GM18499 (cell line): Measurements from ENCODE around the gene DTX3.
"Not testable (repeated sequence)": the region's sequence is repeated elsewhere in the genome, so short reads cannot be mapped to it uniquely, and the experiment has no call there.

Source experiments
- ATAC-seq: cut with Tn5 transposase; IDR thresholded peaks from one replicate; pipeline ENCODE4 v1.9.1; 2021; ENCODE audit warnings: moderate number of reproducible peaks; ENCODE audit not compliant: insufficient read depth, unreplicated experiment

Gene DTX3

GRCh38 chr12:57604454-57604991, at the start of gene DTX3:
Gene DTX3, plus strand, starts transcription at chr12:57604824. Its CDS starts 1,694 bp downstream, at chr12:57606518.
- ATAC-seq: no peak

GRCh38 chr12:57554897-57555296, 49.7 kb upstream of the DTX3 start:
- no peak for ATAC-seq

- ATAC-seq: no peak
Observed at GRCh38 chr12:57558864-57559263, 45.8 kb upstream of the DTX3 start.

GRCh38 chr12:57560516-57560915, 44.1 kb upstream of the DTX3 start:
- ATAC-seq: no peak

GRCh38 chr12:57561117-57561516, 43.5 kb upstream of the DTX3 start:
- ATAC-seq: not testable (repeated sequence)

GRCh38 chr12:57563358-57563757, 41.3 kb upstream of the DTX3 start:
- ATAC-seq: no peak

GRCh38 chr12:57564178-57564740, 40.4 kb upstream of the DTX3 start:
- ATAC-seq: no peak

GRCh38 chr12:57568838-57569237, 35.8 kb upstream of the DTX3 start:
- no peak for ATAC-seq

- ATAC-seq: no peak
Observed at GRCh38 chr12:57569858-57570257, 34.8 kb upstream of the DTX3 start.

GRCh38 chr12:57570438-57570837, 34.2 kb upstream of the DTX3 start:
- not testable (repeated sequence) for ATAC-seq

GRCh38 chr12:57571926-57572762, 32.5 kb upstream of the DTX3 start:
- ATAC-seq: no peak

GRCh38 chr12:57574795-57575194, 29.8 kb upstream of the DTX3 start:
- no peak for ATAC-seq

- no peak for ATAC-seq
Observed at GRCh38 chr12:57575771-57576612, 28.6 kb upstream of the DTX3 start.

GRCh38 chr12:57576613-57577160, 27.9 kb upstream of the DTX3 start:
- no peak for ATAC-seq

- no peak for ATAC-seq
Observed at GRCh38 chr12:57577981-57578758, 26.5 kb upstream of the DTX3 start.

GRCh38 chr12:57579011-57579410, 25.6 kb upstream of the DTX3 start:
- no peak for ATAC-seq

- ATAC-seq: no peak
Observed at GRCh38 chr12:57579677-57580465, 24.8 kb upstream of the DTX3 start.

GRCh38 chr12:57580466-57580795, 24.2 kb upstream of the DTX3 start:
- ATAC-seq: no peak

- no peak for ATAC-seq
Observed at GRCh38 chr12:57581802-57582201, 22.8 kb upstream of the DTX3 start.
